Measurements from ENCODE around the gene NOL8.

DNA sequence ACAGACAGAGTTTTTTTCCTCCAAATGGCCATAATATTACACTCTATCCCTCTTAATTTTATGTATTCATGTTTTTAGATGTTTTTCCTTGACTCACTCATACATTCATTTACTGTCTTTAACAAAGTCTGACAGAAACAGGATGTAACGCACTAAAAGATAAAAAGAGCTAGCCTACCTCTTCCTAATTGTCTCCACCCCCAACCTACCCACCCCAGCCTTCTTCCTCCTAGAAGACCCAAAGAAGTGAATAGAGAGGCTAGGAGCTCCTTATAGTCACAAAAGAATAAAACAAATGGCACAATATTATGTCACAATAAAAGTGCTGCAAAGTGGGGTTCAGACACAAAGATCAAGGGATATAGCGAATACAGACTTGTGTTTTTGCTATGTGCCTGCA is 719 bp downstream of the NOL8 start:
- TF ChIP-seq CTCF (IDR thresholded peaks at IDR 0.05) (no peak), POLR2A (IDR thresholded peaks at IDR 0.05) (no peak)

All from heart left ventricle (tissue), 13 donors.